SK-N-SH treated with all-trans-retinoic acid at 6 μM for 48 hours (cell line): ENCODE data around the gene DPF3.

Experiments used
- BACH2 ChIP-seq: fragments of 250-450 bp; sonication (Bioruptor Pico); IDR thresholded peaks from 2 replicates; pipeline ENCODE4 v1.9.0; 2021; ENCODE audit warnings: mild to moderate bottlenecking, borderline replicate concordance
- RARB ChIP-seq: fragments of 250-450 bp; sonication (Bioruptor Pico); IDR thresholded peaks from 2 replicates; pipeline ENCODE4 v1.8.0; 2021; ENCODE audit warnings: mild to moderate bottlenecking, moderate library complexity
- TSHZ2 ChIP-seq: fragments of 250-450 bp; sonication (Bioruptor Pico); IDR thresholded peaks from 2 replicates; pipeline ENCODE4 v1.5.0; 2020; ENCODE audit warnings: mild to moderate bottlenecking, moderate library complexity
- ZFP30 ChIP-seq: fragments of 450-650 bp; formaldehyde crosslinking; IDR thresholded peaks from 2 replicates; pipeline ENCODE4 v1.5.0; 2022; ENCODE audit warnings: mild to moderate bottlenecking, moderate library complexity
- ZNF70 ChIP-seq: fragments of 450-650 bp; formaldehyde crosslinking; IDR thresholded peaks from 2 replicates; pipeline ENCODE4 v1.5.0; 2020; ENCODE audit warnings: mild to moderate bottlenecking, moderate library complexity
- ZNF8 ChIP-seq: fragments of 450-650 bp; formaldehyde crosslinking; IDR thresholded peaks from 2 replicates; pipeline ENCODE4 v1.5.0; 2020; ENCODE audit warnings: mild to moderate bottlenecking, moderate library complexity
- TF ChIP-seq, protein P1 (sequence below): fragments of 250-450 bp; sonication (Bioruptor Pico); IDR thresholded peaks from 2 replicates; pipeline ENCODE4 v1.8.0; 2020; ENCODE audit warnings: mild to moderate bottlenecking, moderate library complexity, borderline replicate concordance

GRCh38 chr14:72715850-72716228 is 178.1 kb downstream of the DPF3 start:
- no peak for TF ChIP-seq BACH2 (CRISPR knock-in tag)
- no peak for TF ChIP-seq TSHZ2
- no peak for TF ChIP-seq ZNF8 (CRISPR knock-in tag)
- TF ChIP-seq, protein P1, sequence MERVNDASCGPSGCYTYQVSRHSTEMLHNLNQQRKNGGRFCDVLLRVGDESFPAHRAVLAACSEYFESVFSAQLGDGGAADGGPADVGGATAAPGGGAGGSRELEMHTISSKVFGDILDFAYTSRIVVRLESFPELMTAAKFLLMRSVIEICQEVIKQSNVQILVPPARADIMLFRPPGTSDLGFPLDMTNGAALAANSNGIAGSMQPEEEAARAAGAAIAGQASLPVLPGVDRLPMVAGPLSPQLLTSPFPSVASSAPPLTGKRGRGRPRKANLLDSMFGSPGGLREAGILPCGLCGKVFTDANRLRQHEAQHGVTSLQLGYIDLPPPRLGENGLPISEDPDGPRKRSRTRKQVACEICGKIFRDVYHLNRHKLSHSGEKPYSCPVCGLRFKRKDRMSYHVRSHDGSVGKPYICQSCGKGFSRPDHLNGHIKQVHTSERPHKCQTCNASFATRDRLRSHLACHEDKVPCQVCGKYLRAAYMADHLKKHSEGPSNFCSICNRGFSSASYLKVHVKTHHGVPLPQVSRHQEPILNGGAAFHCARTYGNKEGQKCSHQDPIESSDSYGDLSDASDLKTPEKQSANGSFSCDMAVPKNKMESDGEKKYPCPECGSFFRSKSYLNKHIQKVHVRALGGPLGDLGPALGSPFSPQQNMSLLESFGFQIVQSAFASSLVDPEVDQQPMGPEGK (CRISPR knock-in tag) = no peak
- no peak for TF ChIP-seq ZNF70
- no peak for TF ChIP-seq RARB (CRISPR knock-in tag)
- TF ChIP-seq ZFP30 (CRISPR knock-in tag) = no peak
